T-helper 2 cell treated with Interferon-gamma antibody and Interleukin-4, amounts not matched to agents 5 μg/mL and 100 μg/mL, for 36 hours (primary cell): ENCODE measurements around the gene CHRNA10.
"Not testable (repeated sequence)": the region's sequence is repeated elsewhere in the genome, so short reads cannot be mapped to it uniquely, and the experiment has no call there.

ENCODE experiments used
- DNase-seq: peaks from one replicate; pipeline ENCODE4 v3.0.0; 2021; ENCODE audit warnings: low spot score
- H3K27ac Mint-ChIP-seq: one replicate; pipeline ENCODE4 v1.8.0; 2021; ENCODE audit warnings: mild to moderate bottlenecking, mixed read lengths
- H3K27me3 Mint-ChIP-seq: one replicate; pipeline ENCODE4 v1.8.0; 2021; ENCODE audit warnings: low read depth, mixed read lengths
- H3K36me3 Mint-ChIP-seq: one replicate; pipeline ENCODE4 v1.8.0; 2021; ENCODE audit warnings: low read depth, mixed read lengths
- H3K4me1 Mint-ChIP-seq: one replicate; pipeline ENCODE4 v1.8.0; 2021; ENCODE audit warnings: low read depth, mixed read lengths
- H3K4me3 Mint-ChIP-seq: one replicate; pipeline ENCODE4 v1.8.0; 2022; ENCODE audit warnings: mild to moderate bottlenecking, moderate library complexity, mixed read lengths
- H3K9me3 Mint-ChIP-seq: one replicate; pipeline ENCODE4 v1.8.0; 2021; ENCODE audit warnings: mixed read lengths

CHRNA10 gene

DNA sequence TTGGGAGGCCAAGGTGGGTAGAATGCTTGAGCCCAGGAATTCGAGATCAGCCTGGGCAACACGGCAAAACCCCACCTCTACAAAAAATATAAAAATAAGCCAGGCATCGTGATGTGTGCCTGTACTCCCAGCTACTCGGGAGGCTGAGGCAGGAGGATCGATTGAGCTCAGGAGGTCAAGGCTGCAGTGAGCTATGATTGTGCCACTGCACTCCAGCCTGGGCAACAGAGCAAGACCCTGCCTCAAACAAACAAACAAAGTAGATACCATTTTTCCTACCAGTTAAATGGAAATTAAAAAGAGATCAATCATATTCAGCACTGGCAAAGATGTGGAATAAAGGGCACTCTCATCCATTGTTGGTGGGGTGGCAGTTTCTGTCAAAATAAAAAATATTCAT is 13.9 kb downstream of the CHRNA10 start:
- not testable (repeated sequence) for H3K27me3 Mint-ChIP-seq, H3K4me3 Mint-ChIP-seq, H3K9me3 Mint-ChIP-seq, DNase-seq, H3K4me1 Mint-ChIP-seq, H3K27ac Mint-ChIP-seq, H3K36me3 Mint-ChIP-seq

- no peaks in the 10 kb centered on the region for H3K9me3 Mint-ChIP-seq
- DNase-seq = no peak
- H3K4me1 Mint-ChIP-seq = no peaks in the 10 kb centered on the region
- no peaks in the 10 kb centered on the region for H3K36me3 Mint-ChIP-seq
- H3K27me3 Mint-ChIP-seq = peaks cover 14% of the 10 kb centered on the region
- H3K4me3 Mint-ChIP-seq = no peak overlapping the region
- no peak overlapping the region for H3K27ac Mint-ChIP-seq
Observed at GRCh38 chr11:3655547-3655946, 15.6 kb downstream of the CHRNA10 start.

DNA sequence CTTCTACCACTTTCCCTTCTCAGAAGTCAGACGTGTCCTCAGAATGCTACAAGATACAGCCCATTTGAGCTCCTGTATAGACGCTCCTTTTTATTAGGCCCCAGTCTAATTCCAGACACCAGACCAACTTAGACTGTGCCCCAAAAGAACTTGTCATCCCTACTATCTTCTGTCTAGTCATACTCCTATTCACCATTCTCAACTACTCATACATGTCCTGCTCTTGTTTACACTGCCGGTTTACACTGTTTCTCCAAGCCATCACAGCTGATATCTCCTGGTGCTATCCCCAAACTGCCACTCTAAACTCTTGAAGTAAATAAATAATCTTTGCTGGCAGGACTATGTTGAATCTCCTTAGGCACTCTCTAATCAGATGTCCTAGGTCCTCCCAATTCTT is 18.7 kb downstream of the CHRNA10 start:
- H3K4me1 Mint-ChIP-seq, H3K27ac Mint-ChIP-seq, H3K36me3 Mint-ChIP-seq, DNase-seq, H3K4me3 Mint-ChIP-seq, H3K9me3 Mint-ChIP-seq: not testable (repeated sequence)
- peaks cover 31% of the 10 kb centered on the region for H3K27me3 Mint-ChIP-seq

DNA sequence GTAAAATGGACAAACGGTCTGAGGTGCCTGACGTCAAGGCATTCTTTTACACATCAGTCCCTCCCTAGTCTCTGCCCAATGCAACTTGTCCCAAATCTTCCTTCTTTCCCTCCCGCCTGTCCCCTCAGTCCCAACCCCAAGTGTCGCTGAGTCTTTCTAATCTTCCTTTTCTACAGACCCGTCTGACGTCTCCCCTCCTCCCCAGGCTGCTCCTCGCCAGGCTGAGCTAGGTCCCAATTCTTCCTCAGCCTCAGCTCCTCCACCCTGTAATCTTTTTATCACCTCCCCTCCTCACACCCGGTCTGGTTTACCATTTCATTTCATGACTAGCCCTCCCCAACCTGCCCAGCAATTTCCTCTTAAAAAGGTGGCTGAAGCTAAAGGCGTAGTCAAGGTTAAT is 21.8 kb downstream of the CHRNA10 start:
- not testable (repeated sequence) for H3K4me1 Mint-ChIP-seq, H3K4me3 Mint-ChIP-seq, H3K36me3 Mint-ChIP-seq, H3K9me3 Mint-ChIP-seq, H3K27ac Mint-ChIP-seq, DNase-seq
- H3K27me3 Mint-ChIP-seq = peaks cover 25% of the 10 kb centered on the region

DNA sequence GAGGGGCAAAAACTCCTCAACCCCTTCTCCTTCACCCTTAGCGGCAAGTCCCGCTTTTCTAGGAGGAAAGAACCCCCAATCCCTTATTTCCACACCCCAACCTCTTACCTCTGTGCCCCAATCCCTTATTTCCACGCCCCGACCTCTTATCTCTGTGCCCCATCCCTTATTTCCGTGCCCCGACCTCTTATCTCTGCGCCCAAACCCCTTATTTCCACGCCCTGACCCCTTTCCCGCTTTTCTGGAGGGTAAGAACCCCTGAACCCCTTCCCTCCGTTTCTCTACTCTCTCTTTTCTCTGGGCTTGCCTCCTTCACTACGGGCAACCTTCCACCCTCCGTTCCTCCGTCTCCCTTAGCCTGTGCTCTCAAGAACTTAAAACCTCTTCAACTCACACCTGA is 22.3 kb downstream of the CHRNA10 start:
- not testable (repeated sequence) for H3K4me1 Mint-ChIP-seq, H3K36me3 Mint-ChIP-seq, H3K4me3 Mint-ChIP-seq, H3K9me3 Mint-ChIP-seq, DNase-seq, H3K27ac Mint-ChIP-seq
- peaks cover 30% of the 10 kb centered on the region for H3K27me3 Mint-ChIP-seq

GRCh38 chr11:3645552-3645951 is 25.6 kb downstream of the CHRNA10 start:
- H3K9me3 Mint-ChIP-seq = no peaks in the 10 kb centered on the region
- H3K27me3 Mint-ChIP-seq = peaks cover 44% of the 10 kb centered on the region
- DNase-seq = no peak
- no peaks in the 10 kb centered on the region for H3K36me3 Mint-ChIP-seq
- peaks cover 2% of the 10 kb centered on the region for H3K4me1 Mint-ChIP-seq
- H3K27ac Mint-ChIP-seq = no peak overlapping the region
- no peak overlapping the region for H3K4me3 Mint-ChIP-seq

- H3K27me3 Mint-ChIP-seq = peaks cover 43% of the 10 kb centered on the region
Observed at GRCh38 chr11:3644817-3645235, 26.4 kb downstream of the CHRNA10 start, which contains the start of gene ART1. Gene ART1 (plus strand): TSS chr11:3645128. CDS start chr11:3659214, 14,086 bp downstream.

DNA sequence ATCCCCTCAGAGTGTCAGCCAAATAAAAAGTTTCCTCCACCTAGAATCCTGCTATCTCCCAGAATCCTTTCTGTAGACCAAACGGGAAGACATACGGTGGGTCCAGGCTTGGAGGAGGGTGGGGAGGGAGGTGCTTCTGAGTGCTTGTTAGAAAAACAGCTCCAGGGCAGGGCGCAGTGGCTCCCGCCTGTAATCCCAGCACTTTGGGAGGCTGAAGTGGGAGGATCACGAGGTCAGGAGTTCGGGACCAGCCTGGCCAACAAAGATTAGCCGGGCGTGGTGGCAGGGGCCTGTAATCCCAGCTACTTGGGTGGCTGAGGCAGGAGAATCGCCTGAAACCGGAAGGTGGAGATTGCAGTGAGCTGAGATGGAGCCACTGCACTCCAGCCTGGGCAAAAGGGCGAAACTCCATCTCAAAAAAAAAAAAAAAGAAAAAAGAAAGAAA is 28.1 kb downstream of the CHRNA10 start:
- peak overlapping the region; percentile 64 for H3K4me3 Mint-ChIP-seq
- peaks cover 29% of the 10 kb centered on the region for H3K27me3 Mint-ChIP-seq

More at GRCh38 chr11:3644817-3645235, 26.4 kb downstream of the CHRNA10 start, which contains the start of gene ART1:
- Mint-ChIP-seq H3K36me3 (no peaks in the 10 kb centered on the region), H3K4me1 (peaks cover 2% of the 10 kb centered on the region), H3K4me3 (no peak within 1 kb of the TSS), H3K9me3 (no peaks in the 10 kb centered on the region), H3K27ac (no peak within 1 kb of the TSS)
- no peak for DNase-seq

GRCh38 chr11:3642071-3642951 is 28.9 kb downstream of the CHRNA10 start:
- peak overlapping the region; percentile 40 for H3K27ac Mint-ChIP-seq
- H3K4me3 Mint-ChIP-seq = peak overlapping the region; percentile 64
- peaks cover 26% of the 10 kb centered on the region for H3K27me3 Mint-ChIP-seq

More for the DNA sequence above, 28.1 kb downstream of the CHRNA10 start:
- not testable (repeated sequence) for H3K36me3 Mint-ChIP-seq, H3K4me1 Mint-ChIP-seq, H3K9me3 Mint-ChIP-seq, DNase-seq, H3K27ac Mint-ChIP-seq

GRCh38 chr11:3641701-3642070 is 29.5 kb downstream of the CHRNA10 start, which contains the start of gene ART5:
Gene ART5 (minus strand): TSS chr11:3641992. CDS start chr11:3641862, 130 bp downstream.
- DNase-seq = no peak
- H3K4me1 Mint-ChIP-seq = peaks cover 2% of the 10 kb centered on the region
- no peaks in the 10 kb centered on the region for H3K9me3 Mint-ChIP-seq
- H3K4me3 Mint-ChIP-seq = peak within 1 kb of the TSS; percentile 64
- peak within 1 kb of the TSS; percentile 40 for H3K27ac Mint-ChIP-seq
- H3K36me3 Mint-ChIP-seq = no peaks in the 10 kb centered on the region
- H3K27me3 Mint-ChIP-seq = peaks cover 26% of the 10 kb centered on the region

More at GRCh38 chr11:3642071-3642951, 28.9 kb downstream of the CHRNA10 start:
- H3K4me1 Mint-ChIP-seq = peaks cover 2% of the 10 kb centered on the region
- H3K9me3 Mint-ChIP-seq = no peaks in the 10 kb centered on the region
- no peaks in the 10 kb centered on the region for H3K36me3 Mint-ChIP-seq
- DNase-seq = peak; percentile 63

- Mint-ChIP-seq H3K27ac (no peak overlapping the region), H3K4me3 (peak overlapping the region; percentile 59), H3K4me1 (peaks cover 2% of the 10 kb centered on the region), H3K27me3 (peaks cover 26% of the 10 kb centered on the region), H3K36me3 (no peaks in the 10 kb centered on the region), H3K9me3 (no peaks in the 10 kb centered on the region)
- no peak for DNase-seq
Observed at GRCh38 chr11:3641191-3641590, 30.0 kb downstream of the CHRNA10 start.

GRCh38 chr11:3639841-3640240 is 31.3 kb downstream of the CHRNA10 start:
- Mint-ChIP-seq H3K36me3 (no peaks in the 10 kb centered on the region), H3K4me1 (peaks cover 2% of the 10 kb centered on the region), H3K9me3 (no peaks in the 10 kb centered on the region), H3K27me3 (peaks cover 26% of the 10 kb centered on the region), H3K4me3 (no peak overlapping the region), H3K27ac (no peak overlapping the region)
- DNase-seq = no peak

DNA sequence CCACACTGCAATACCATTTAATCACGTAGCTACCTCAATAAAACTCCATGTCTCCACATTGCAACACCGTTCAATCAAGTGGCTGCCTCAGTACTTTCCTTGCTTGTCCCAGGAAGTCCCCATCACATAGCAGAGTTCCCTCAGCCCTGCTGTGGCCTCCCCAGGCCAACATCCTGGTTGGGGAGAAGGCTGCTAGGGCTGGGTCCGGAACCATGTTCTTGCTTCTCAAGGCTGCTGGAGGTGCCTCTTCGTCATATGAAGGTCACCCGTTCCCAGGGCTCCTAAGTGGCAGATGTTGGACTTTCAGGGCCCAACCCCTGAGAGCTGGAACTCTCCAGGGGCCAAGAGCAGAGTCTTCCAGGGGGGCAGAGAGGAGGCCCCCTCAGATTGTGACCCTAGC is 32.7 kb downstream of the CHRNA10 start:
- Mint-ChIP-seq H3K4me3 (no peak overlapping the region), H3K36me3 (no peaks in the 10 kb centered on the region), H3K4me1 (peaks cover 2% of the 10 kb centered on the region), H3K9me3 (no peaks in the 10 kb centered on the region), H3K27ac (no peak overlapping the region), H3K27me3 (peaks cover 16% of the 10 kb centered on the region)
- DNase-seq = no peak

- DNase-seq = no peak
- H3K4me3 Mint-ChIP-seq = no peak overlapping the region
- H3K27ac Mint-ChIP-seq = no peak overlapping the region
- H3K36me3 Mint-ChIP-seq = no peaks in the 10 kb centered on the region
- no peaks in the 10 kb centered on the region for H3K9me3 Mint-ChIP-seq
- H3K27me3 Mint-ChIP-seq = peaks cover 5% of the 10 kb centered on the region
- H3K4me1 Mint-ChIP-seq = no peaks in the 10 kb centered on the region
Observed at GRCh38 chr11:3637201-3637600, 34.0 kb downstream of the CHRNA10 start.
